IPS DF 6.9 (cell line): ENCODE results near the gene ANGPT4.
"Not testable (repeated sequence)": the region's sequence is repeated elsewhere in the genome, so short reads cannot be mapped to it uniquely, and the experiment has no call there.

Experiments used
- DNase-seq: peaks from one replicate; pipeline ENCODE4 v3.0.0-alpha.2; 2013; ENCODE audit warnings: low read depth, low spot score
- H3K27ac ChIP-seq: one replicate; pipeline ENCODE4 v1.5.1; 2013; ENCODE audit warnings: low read length, control low read depth
- H3K27me3 ChIP-seq: 2 replicates; pipeline ENCODE4 v1.6.1; 2013; ENCODE audit warnings: mild to moderate bottlenecking, low read length; ENCODE audit not compliant: control insufficient read depth, insufficient read depth
- H3K36me3 ChIP-seq: 2 replicates; pipeline ENCODE4 v1.6.1; 2013; ENCODE audit warnings: low read length; ENCODE audit not compliant: control insufficient read depth, insufficient read depth
- H3K4me1 ChIP-seq: 2 replicates; pipeline ENCODE4 v1.6.1; 2013; ENCODE audit warnings: low read length; ENCODE audit not compliant: control insufficient read depth, insufficient read depth
- H3K4me3 ChIP-seq: 2 replicates; pipeline ENCODE4 v1.5.1; 2013; ENCODE audit warnings: mild to moderate bottlenecking, low read length
- H3K9me3 ChIP-seq: 2 replicates; pipeline ENCODE4 v1.6.1; 2013; ENCODE audit warnings: low read length, inconsistent platforms; ENCODE audit not compliant: control insufficient read depth, insufficient read depth
- WGBS: extraction: QIAGEN DNeasy Blood & Tissue Kit; methylation state at CpG from one replicate; pipeline ENCODE4 v1.1.7; 2013; ENCODE audit warnings: mixed read lengths, missing lambda C conversion rate; ENCODE audit not compliant: insufficient read length, insufficient coverage; 5-methylcytosine and 5-hydroxymethylcytosine counted together

The ANGPT4 gene

DNA sequence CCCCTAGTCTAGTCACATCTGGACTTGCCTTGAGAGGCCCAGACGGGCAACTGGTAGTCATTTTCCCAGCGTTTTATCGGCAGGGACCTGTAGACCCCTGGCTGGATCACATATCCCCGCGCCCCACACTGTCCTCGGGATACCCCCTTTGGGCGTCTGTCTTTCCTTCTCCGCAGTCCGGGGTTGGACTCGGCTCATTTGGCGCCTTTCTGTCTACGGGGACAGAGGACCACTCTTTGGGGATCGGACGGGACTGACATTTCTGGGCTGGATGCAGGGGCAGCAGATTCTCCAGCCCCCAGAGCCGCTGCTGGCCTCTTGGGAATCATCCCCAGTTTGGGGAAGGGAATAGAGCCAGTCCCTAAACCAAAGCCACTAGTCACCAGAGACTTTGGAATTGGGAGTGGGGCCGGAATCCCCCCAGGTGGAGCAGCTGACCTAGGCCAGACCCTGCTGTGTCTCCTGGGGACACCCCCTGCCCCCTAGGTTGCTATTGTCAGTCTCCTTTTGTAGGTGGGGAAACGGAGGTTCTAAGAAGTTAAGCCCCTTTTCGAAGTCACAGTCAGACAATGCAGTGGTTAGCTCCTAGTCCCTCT is 81.9 kb downstream of the ANGPT4 start:
- Histone ChIP-seq H3K4me3 (peak overlapping the region; percentile 59; the same call in 1 of the 2 replicates), H3K4me1 (no peaks in the 10 kb centered on the region), H3K36me3 (no peaks in the 10 kb centered on the region), H3K27ac (no peak overlapping the region), H3K27me3 (no peaks in the 10 kb centered on the region; the same call in 1 of the 2 replicates), H3K9me3 (no peaks in the 10 kb centered on the region)
- DNase-seq, result no peak
- no CpG with 5 or more reads among the region's 18 CpGs for WGBS

- WGBS, result no CpG with 5 or more reads among the region's 64 CpGs
- Histone ChIP-seq H3K9me3 (no peaks in the 10 kb centered on the region), H3K4me3 (peak within 1 kb of the TSS; percentile 59; the same call in 1 of the 2 replicates), H3K36me3 (no peaks in the 10 kb centered on the region), H3K4me1 (no peaks in the 10 kb centered on the region), H3K27ac (no peak within 1 kb of the TSS), H3K27me3 (no peaks in the 10 kb centered on the region; the same call in 1 of the 2 replicates)
- DNase-seq, result peak; percentile 77
Observed at GRCh38 chr20:833450-834150, 82.5 kb downstream of the ANGPT4 start, which contains the start of gene FAM110A. TSS of gene FAM110A (plus strand) at chr20:833715. CDS start at chr20:844805, 11,090 bp downstream.

DNA sequence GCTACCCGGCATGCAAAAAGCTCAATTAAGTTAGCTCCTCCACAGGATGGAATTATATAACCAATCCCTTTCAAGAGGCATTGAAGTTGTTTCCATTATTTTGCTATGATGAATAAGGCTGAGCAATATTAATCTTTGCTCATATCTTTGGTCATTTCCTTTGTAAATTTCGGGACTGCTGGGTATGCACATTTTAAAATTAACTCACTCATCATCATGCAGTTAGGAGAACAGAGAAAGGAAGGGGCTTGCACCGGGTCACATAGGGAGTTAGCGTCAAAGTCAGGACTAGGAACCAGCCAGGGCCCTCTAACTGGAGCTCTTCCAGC is 83.0 kb downstream of the ANGPT4 start:
- no CpG with 5 or more reads among the region's 4 CpGs for WGBS
- no peaks in the 10 kb centered on the region for H3K9me3 ChIP-seq
- H3K27ac ChIP-seq, result no peak overlapping the region
- no peaks in the 10 kb centered on the region for H3K36me3 ChIP-seq
- no peak for DNase-seq
- H3K4me1 ChIP-seq, result no peaks in the 10 kb centered on the region
- H3K27me3 ChIP-seq, result no peaks in the 10 kb centered on the region; the same call in 1 of the 2 replicates
- H3K4me3 ChIP-seq, result no peak overlapping the region

DNA sequence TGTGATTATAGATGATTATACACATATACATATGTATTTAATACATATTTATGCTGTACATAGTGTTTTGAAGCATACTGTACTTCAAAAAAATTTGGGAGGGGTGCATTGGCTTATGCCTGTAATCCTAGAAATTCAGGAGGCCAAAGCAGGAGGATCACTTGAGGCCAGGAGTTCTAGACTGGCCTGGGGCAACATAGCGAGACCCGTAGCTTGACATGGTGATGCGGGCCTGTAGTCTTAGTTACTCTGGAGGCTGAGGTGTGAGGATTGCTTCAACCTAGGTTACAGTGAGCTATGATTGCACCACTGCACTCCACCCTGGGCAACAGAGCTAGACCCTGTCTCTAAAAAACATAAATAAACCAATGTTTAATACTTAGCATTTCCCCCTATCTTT is 84.2 kb downstream of the ANGPT4 start:
- WGBS, result no CpG with 5 or more reads among the region's 3 CpGs

GRCh38 chr20:831251-831650 is 84.9 kb downstream of the ANGPT4 start:
- no peak for DNase-seq
- Histone ChIP-seq H3K4me3 (no peak overlapping the region), H3K9me3 (no peaks in the 10 kb centered on the region), H3K27me3 (no peaks in the 10 kb centered on the region; the same call in 1 of the 2 replicates), H3K27ac (no peak overlapping the region), H3K4me1 (no peaks in the 10 kb centered on the region), H3K36me3 (no peaks in the 10 kb centered on the region)
- no CpG with 5 or more reads among the region's 3 CpGs for WGBS

More for the DNA sequence above, 84.2 kb downstream of the ANGPT4 start:
- no peaks in the 10 kb centered on the region for H3K4me1 ChIP-seq
- H3K27ac ChIP-seq, result no peak overlapping the region
- no peaks in the 10 kb centered on the region for H3K36me3 ChIP-seq
- H3K4me3 ChIP-seq, result no peak overlapping the region
- no peaks in the 10 kb centered on the region; the same call in 1 of the 2 replicates for H3K27me3 ChIP-seq
- DNase-seq, result no peak
- no peaks in the 10 kb centered on the region for H3K9me3 ChIP-seq

DNA sequence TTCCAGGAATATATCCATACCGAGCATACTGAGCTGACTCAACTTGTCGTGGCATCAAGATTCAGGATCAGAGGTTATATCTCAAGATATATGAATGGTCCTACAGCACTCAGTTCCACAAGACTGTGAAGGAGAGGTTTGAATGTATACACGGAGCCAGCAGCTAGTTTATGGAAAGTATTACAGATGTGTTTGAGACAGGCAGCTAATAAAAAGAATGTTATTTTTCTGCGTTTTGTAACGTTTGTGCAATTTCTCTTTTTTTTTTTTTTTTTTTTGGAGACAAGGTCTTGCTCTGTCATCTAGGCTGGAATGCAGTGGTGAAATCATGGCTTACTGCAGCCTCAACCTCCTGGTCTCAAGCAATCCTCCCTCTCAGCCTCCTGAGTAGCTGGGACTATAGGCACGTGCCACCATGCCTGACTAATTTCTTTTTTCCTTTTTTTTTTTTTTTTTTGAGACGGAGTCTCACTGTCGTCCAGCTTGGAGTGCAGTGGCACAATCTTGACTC is 86.1 kb downstream of the ANGPT4 start:
- Histone ChIP-seq H3K9me3 (no peaks in the 10 kb centered on the region), H3K4me3 (no peak overlapping the region), H3K27me3 (no peaks in the 10 kb centered on the region; the same call in 1 of the 2 replicates), H3K27ac (no peak overlapping the region), H3K4me1 (no peaks in the 10 kb centered on the region), H3K36me3 (no peaks in the 10 kb centered on the region)
- WGBS, result no CpG with 5 or more reads among the region's 8 CpGs
- DNase-seq, result no peak

- no CpG with 5 or more reads among the region's 2 CpGs for WGBS
- no peak overlapping the region for H3K4me3 ChIP-seq
- H3K27me3 ChIP-seq, result no peaks in the 10 kb centered on the region; the same call in 1 of the 2 replicates
- no peak overlapping the region for H3K27ac ChIP-seq
- no peaks in the 10 kb centered on the region for H3K36me3 ChIP-seq
- no peak for DNase-seq
- H3K4me1 ChIP-seq, result no peaks in the 10 kb centered on the region
- no peaks in the 10 kb centered on the region for H3K9me3 ChIP-seq
Observed at GRCh38 chr20:829551-829950, 86.6 kb downstream of the ANGPT4 start.

DNA sequence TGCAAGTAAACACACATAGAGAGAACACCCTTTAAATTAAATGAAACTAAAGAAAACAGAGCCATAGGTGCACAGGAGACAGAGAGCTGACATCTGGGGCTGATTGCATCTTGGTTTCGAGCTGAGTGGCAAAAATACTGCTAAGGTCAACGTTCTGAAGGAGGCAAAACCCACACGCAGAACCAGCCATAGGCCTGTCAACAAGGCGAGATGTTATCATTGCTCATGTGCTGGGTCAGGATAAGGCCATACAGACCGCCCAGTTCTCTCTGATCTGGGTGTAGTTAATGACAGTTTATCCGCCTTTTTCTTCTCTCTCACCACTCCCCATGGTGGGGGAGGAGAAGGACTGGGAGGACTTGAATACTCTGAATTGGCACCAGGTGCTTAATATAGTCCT is 87.1 kb downstream of the ANGPT4 start:
- H3K9me3 ChIP-seq, result no peaks in the 10 kb centered on the region
- H3K27me3 ChIP-seq, result no peaks in the 10 kb centered on the region
- no peaks in the 10 kb centered on the region for H3K36me3 ChIP-seq
- H3K27ac ChIP-seq, result no peak overlapping the region
- no CpG with 5 or more reads among the region's 6 CpGs for WGBS
- H3K4me3 ChIP-seq, result no peak overlapping the region
- H3K4me1 ChIP-seq, result no peaks in the 10 kb centered on the region
- no peak for DNase-seq

DNA sequence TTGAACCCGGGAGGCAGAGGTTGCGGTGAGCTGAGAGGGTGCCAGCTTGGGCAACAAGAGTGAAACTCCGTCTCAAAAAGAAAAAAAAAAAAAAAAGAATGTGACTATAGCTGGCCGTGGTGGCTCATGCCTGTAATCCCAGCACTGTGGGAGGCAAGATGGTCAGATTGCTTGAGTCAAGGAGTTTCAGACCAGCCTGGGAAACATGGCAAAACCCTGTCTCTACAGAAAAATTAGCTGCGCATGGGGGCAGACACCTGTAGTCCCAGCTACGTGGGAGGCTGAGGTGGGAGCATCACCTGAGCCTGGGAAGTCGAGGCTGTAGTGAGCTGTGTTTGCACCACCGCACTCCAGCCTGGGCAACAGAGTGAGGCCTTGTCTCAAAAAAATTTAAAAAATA is 88.2 kb downstream of the ANGPT4 start:
- not testable (repeated sequence) for H3K27ac ChIP-seq, H3K36me3 ChIP-seq, DNase-seq, H3K27me3 ChIP-seq, H3K9me3 ChIP-seq, H3K4me1 ChIP-seq, H3K4me3 ChIP-seq
- WGBS, result no CpG with 5 or more reads among the region's 8 CpGs

- no peak overlapping the region for H3K4me3 ChIP-seq
- H3K27me3 ChIP-seq, result no peaks in the 10 kb centered on the region
- H3K4me1 ChIP-seq, result peaks cover 3% of the 10 kb centered on the region; the same call in 1 of the 2 replicates
- DNase-seq, result no peak
- WGBS, result no CpG with 5 or more reads among the region's 7 CpGs
- H3K9me3 ChIP-seq, result no peaks in the 10 kb centered on the region
- no peak overlapping the region for H3K27ac ChIP-seq
- H3K36me3 ChIP-seq, result no peaks in the 10 kb centered on the region
Observed at GRCh38 chr20:826695-827323, 89.3 kb downstream of the ANGPT4 start.
